Vagina (tissue), 2 donors: ENCODE measurements around the gene MAP1B. TPM values are rescaled to one million over a fixed set of nuclear protein-coding genes. Genes with fewer than 3 reads are reported as not detected.
A peak's percentile ranks its signal among the peaks of the same experiment; 100 is the strongest.

Experiments used
- DNase-seq, 2 donors: peaks; one replicate each; pipeline ENCODE4 v3.0.0-alpha.2; 2017; ENCODE audit errors: extremely low spot score in 2 of 2
- H3K27ac ChIP-seq: fragments of 200-600 bp; sonication (generic); one replicate; pipeline ENCODE4 v1.5.1; 2019
- H3K27me3 ChIP-seq: fragments of 200-600 bp; sonication (generic); one replicate; pipeline ENCODE4 v1.5.1; 2019
- H3K36me3 ChIP-seq, 2 donors: fragments of 200-600 bp; sonication (generic); one replicate each; pipeline ENCODE4 v1.5.1; 2017 to 2019
- H3K4me1 ChIP-seq: fragments of 200-600 bp; sonication (generic); one replicate; pipeline ENCODE4 v1.5.1; 2019
- H3K4me3 ChIP-seq, 2 donors: fragments of 200-600 bp; sonication (generic); 1 replicate in 1 of 2; 2 replicates in 1 of 2; pipeline ENCODE4 v1.5.1; 2016 to 2019
- H3K9me3 ChIP-seq: fragments of 200-600 bp; sonication (generic); one replicate; pipeline ENCODE4 v1.5.1; 2019
- POLR2A ChIP-seq, 2 donors: fragments of 450-650 bp; IDR thresholded peaks; one replicate each; pipeline ENCODE4 v1.6.1; 2017; ENCODE audit warnings: antibody characterized with exemption in 2 of 2, mild to moderate bottlenecking in 2 of 2, moderate library complexity in 2 of 2
- POLR2AphosphoS5 ChIP-seq, 2 donors: sonication (generic); formaldehyde crosslinking; IDR thresholded peaks; one replicate each; pipeline ENCODE4 v1.9.0; 2017; ENCODE audit warnings: antibody characterized with exemption in 2 of 2, mild to moderate bottlenecking in 2 of 2, low read depth in 1 of 2; ENCODE audit not compliant: insufficient read depth in 1 of 2
- intact Hi-C: fragments of 100-400 bp; cut with DNase I; formaldehyde crosslinking; loops from one replicate; pipeline ENCODE4 v1.15.1; 2023
- total RNA-seq: library from RNA; depleted of rRNA; stranded (reverse); fragments of >200 nt; gene quantifications from one replicate; pipeline ENCODE4 v1.2.3, GENCODE V29; 2016
- TF ChIP-seq, protein P1 (sequence below), 3 experiments: fragments of 450-650 bp in 2 of 3; fragments of 200-600 bp in 1 of 3; sonication (generic) in 1 of 3; IDR thresholded peaks; one replicate each; pipeline ENCODE4 v1.5.1; 2017 to 2019; ENCODE audit warnings: antibody characterized with exemption in 3 of 3, mild to moderate bottlenecking in 2 of 3, moderate library complexity in 2 of 3

MAP1B gene
- total RNA-seq, 1 donor from 2014 or later = 386 TPM

- Histone ChIP-seq H3K9me3 (no peaks in the 10 kb centered on the region), H3K4me1 (peaks cover 22% of the 10 kb centered on the region), H3K27me3 (no peaks in the 10 kb centered on the region), H3K4me3 (no peak overlapping the region), H3K27ac (no peak overlapping the region), H3K36me3 (peaks cover 0 to 9% of the 10 kb centered on the region in 2 donors)
- intact Hi-C loops = no loop called here
- DNase-seq = no peak
- TF ChIP-seq, protein P1, sequence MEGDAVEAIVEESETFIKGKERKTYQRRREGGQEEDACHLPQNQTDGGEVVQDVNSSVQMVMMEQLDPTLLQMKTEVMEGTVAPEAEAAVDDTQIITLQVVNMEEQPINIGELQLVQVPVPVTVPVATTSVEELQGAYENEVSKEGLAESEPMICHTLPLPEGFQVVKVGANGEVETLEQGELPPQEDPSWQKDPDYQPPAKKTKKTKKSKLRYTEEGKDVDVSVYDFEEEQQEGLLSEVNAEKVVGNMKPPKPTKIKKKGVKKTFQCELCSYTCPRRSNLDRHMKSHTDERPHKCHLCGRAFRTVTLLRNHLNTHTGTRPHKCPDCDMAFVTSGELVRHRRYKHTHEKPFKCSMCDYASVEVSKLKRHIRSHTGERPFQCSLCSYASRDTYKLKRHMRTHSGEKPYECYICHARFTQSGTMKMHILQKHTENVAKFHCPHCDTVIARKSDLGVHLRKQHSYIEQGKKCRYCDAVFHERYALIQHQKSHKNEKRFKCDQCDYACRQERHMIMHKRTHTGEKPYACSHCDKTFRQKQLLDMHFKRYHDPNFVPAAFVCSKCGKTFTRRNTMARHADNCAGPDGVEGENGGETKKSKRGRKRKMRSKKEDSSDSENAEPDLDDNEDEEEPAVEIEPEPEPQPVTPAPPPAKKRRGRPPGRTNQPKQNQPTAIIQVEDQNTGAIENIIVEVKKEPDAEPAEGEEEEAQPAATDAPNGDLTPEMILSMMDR (IDR thresholded peaks at IDR 0.05) = no peak
- TF ChIP-seq POLR2AphosphoS5 (IDR thresholded peaks at IDR 0.05; ENCODE audit: insufficient read depth in 1 of 2, low read depth in 1 of 2) = peak in 1 of 2 donors; percentile 35
These were observed 102.2 kb downstream of the MAP1B start for GRCh38 chr5:72209147-72210115.

DNA sequence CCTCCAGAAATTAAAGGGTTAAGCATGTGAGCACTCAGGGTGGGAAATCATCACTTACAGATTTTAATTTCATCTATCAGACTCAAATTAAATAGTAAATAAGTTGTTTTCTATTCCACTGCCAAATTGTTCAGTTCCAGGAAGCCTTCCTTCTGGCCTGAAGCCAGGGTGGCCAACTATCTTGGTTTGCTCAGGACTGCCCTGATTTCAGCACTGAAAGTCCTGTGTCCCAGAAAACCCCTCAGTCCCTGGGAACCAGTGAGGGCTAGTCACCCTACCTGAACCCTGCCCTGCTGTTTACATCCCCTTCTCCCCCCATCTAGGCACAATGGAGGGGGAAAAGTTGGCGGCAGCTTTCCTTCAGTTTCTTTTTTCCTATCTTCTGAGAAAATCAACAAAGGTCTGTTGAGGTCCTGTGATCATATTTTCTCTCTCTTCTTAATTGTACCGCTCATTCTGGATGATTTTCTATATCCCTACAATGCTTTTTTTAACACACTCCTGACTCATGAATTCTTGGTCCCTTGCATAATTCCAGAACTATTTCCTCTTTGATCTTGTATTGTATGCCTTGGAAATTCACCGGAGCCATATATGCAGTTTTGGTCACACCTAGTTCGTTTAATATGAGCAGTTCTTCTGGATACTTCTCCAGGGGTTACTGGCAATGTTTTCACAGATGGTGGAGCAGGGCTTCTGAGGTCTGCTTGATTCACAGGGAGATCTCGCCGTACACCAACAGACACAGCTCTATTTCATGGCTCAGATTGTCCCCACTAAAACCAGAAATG, 103.8 kb downstream of the MAP1B start:
- no peak for DNase-seq
- H3K4me1 ChIP-seq = peaks cover 22% of the 10 kb centered on the region
- H3K9me3 ChIP-seq = no peaks in the 10 kb centered on the region
- intact Hi-C loops = no loop called here
- peak overlapping the region; percentile 80 for H3K27ac ChIP-seq
- no peaks in the 10 kb centered on the region for H3K36me3 ChIP-seq
- no peaks in the 10 kb centered on the region for H3K27me3 ChIP-seq
- TF ChIP-seq POLR2A (IDR thresholded peaks at IDR 0.05) (no peak), POLR2AphosphoS5 (IDR thresholded peaks at IDR 0.05; ENCODE audit: insufficient read depth in 1 of 2, low read depth in 1 of 2) (peak in 1 of 2 donors; percentile 74)
- TF ChIP-seq, protein P1 (IDR thresholded peaks at IDR 0.05) = no peak
- no peak overlapping the region for H3K4me3 ChIP-seq

- intact Hi-C loops = no loop called here
- H3K27ac ChIP-seq = no peak overlapping the region
These were observed 104.9 kb downstream of the MAP1B start for GRCh38 chr5:72212171-72212570.

DNA sequence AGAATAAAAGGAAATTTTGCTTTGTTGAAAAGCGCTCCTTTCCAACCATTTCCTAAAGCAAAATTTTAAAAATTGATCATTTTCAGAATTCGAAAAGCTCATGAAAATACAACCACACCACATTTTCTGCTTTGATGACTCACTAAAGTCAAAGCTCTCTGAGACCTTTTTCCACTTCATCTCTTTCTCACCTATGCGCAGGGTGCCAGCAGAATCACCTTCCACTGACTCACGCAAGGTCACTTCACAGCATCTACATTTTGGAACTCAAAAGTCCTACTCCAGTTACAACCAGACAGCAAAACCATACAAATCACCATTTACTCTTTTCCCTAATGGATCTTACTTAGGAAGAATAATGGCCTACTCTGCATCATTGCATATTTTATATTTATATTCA, 106.2 kb downstream of the MAP1B start:
- TF ChIP-seq POLR2AphosphoS5 (IDR thresholded peaks at IDR 0.05; ENCODE audit: insufficient read depth in 1 of 2, low read depth in 1 of 2) (no peak), POLR2A (IDR thresholded peaks at IDR 0.05) (no peak)
- TF ChIP-seq, protein P1 (IDR thresholded peaks at IDR 0.05) = no peak
- H3K36me3 ChIP-seq = no peaks in the 10 kb centered on the region
- intact Hi-C loops = no loop called here

More at GRCh38 chr5:72212171-72212570, 104.9 kb downstream of the MAP1B start:
- TF ChIP-seq, protein P1 (IDR thresholded peaks at IDR 0.05) = no peak
- no peak for TF ChIP-seq POLR2AphosphoS5 (IDR thresholded peaks at IDR 0.05; ENCODE audit: insufficient read depth in 1 of 2, low read depth in 1 of 2)
- no peak for TF ChIP-seq POLR2A (IDR thresholded peaks at IDR 0.05)
- Histone ChIP-seq H3K27me3 (no peaks in the 10 kb centered on the region), H3K36me3 (no peaks in the 10 kb centered on the region), H3K4me1 (peaks cover 22% of the 10 kb centered on the region), H3K9me3 (no peaks in the 10 kb centered on the region), H3K4me3 (no peak overlapping the region)
- no peak for DNase-seq

More for the DNA sequence above, 106.2 kb downstream of the MAP1B start:
- Histone ChIP-seq H3K9me3 (no peaks in the 10 kb centered on the region), H3K4me3 (no peak overlapping the region), H3K27me3 (no peaks in the 10 kb centered on the region), H3K27ac (no peak overlapping the region), H3K4me1 (peaks cover 22% of the 10 kb centered on the region)
- no peak for DNase-seq
